Measurements from ENCODE around the gene RAPGEF4. TPM values are rescaled to one million over a fixed set of nuclear protein-coding genes. Genes with fewer than 3 reads are reported as not detected.

Gene RAPGEF4
- total and polyA plus RNA-seq, 2 of the 4 experiments (the other 2 are of a cell fraction): 1.7 to 3.2 TPM

DNA sequence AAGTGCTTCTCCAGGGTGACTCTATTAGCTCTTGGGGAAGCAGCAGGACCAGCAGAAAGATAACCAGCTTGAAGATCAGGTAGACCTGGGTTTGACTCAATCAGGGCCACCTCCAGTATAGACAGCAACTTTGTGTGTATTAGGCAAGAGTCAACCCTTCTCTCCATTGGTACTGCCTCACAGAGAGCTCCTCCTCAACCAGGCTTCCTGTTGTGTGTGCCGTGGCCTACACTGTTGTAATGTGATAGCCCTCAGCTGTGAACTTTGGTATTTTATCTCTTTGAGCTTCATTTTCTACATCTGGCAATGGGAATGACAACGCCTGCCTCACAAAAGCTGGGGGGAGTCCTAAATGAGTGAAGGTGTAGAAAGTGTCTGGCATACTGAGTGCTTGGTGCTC is 323.0 kb downstream of the RAPGEF4 start:
- Histone ChIP-seq H4K8ac (ENCODE audit: low read depth in 2 of 2, low read length in 2 of 2) (no peak overlapping the region; a peak in 1 of 4 replicates), H2BK120ac (ENCODE audit: low read depth, low read length) (peak overlapping the region; percentile 62), H3K4ac (ENCODE audit: low read depth, low read length) (peak overlapping the region; percentile 18), H3K9me1 (ENCODE audit: insufficient read depth, low read length) (peaks cover 4% of the 10 kb centered on the region), H3K79me1 (ENCODE audit: low read depth in 1 of 2, low read length in 2 of 2) (no peaks in the 10 kb centered on the region), H3K4me1 (ENCODE audit: control insufficient read depth, insufficient read depth, low read length) (peaks cover 10% of the 10 kb centered on the region), H3K9me3 (ENCODE audit: control insufficient read depth, insufficient read depth, low read length) (peaks cover 8% of the 10 kb centered on the region), H4K91ac (ENCODE audit: insufficient read depth, low read depth, low read length) (peak overlapping the region; percentile 33; the same call in 1 of the 2 replicates), H3K18ac (ENCODE audit: low read depth, low read length) (peak overlapping the region; percentile 28; the same call in 1 of the 2 replicates), H4K5ac (ENCODE audit: low read depth, low read length) (peak overlapping the region; percentile 52), H3K27ac (ENCODE audit: insufficient read depth, low read length) (no peak overlapping the region), H2AK9ac (replicated peaks; ENCODE audit: low read depth, low read length, poor library complexity) (no peak overlapping the region), H3K14ac (replicated peaks; ENCODE audit: low read depth, low read length) (0 out of 2 replicates have a peak overlapping the region, but pooled peaks have one; percentile 28), H4K20me1 (ENCODE audit: insufficient read depth, low read length) (no peaks in the 10 kb centered on the region), H3K27me3 (ENCODE audit: control insufficient read depth, insufficient read depth, low read length) (no peaks in the 10 kb centered on the region), H2AFZ (replicated peaks; ENCODE audit: low read length, poor library complexity) (no peak overlapping the region), H3K56ac (ENCODE audit: extremely low read depth, insufficient read depth, low read length) (no peak overlapping the region), H2AK5ac (ENCODE audit: low read depth, low read length) (peak overlapping the region; percentile 72), H2BK5ac (ENCODE audit: low read depth, low read length, poor library complexity, severe bottlenecking) (no peak overlapping the region), H3K4me3 (ENCODE audit: insufficient read depth, low read depth, low read length) (no peak overlapping the region), H3K36me3 (ENCODE audit: control insufficient read depth, insufficient read depth, low read length) (no peaks in the 10 kb centered on the region), H3K4me2 (ENCODE audit: low read depth, low read length) (no peak overlapping the region), H3K9ac (ENCODE audit: low read depth, low read length) (no peak overlapping the region), H2BK15ac (ENCODE audit: low read depth, low read length) (peak overlapping the region; percentile 94; the same call in 2 of the 3 replicates), H2BK20ac (ENCODE audit: low read depth, low read length) (peak overlapping the region; percentile 72), H3K23ac (ENCODE audit: low read depth, low read length) (0 out of 2 replicates have a peak overlapping the region, but pooled peaks have one; percentile 12)
- ChIA-PET POLR2A (ENCODE audit: unreplicated experiment) (no interaction called here), CTCF (interaction anchor here (1.6 kb wide), 1 partner anchor 31 kb away, joined by 5 read pairs; no protein-coding TSS in a partner anchor)
- no CpG with 5 or more reads among the region's 2 CpGs for WGBS, 2 experiments (ENCODE audit: extremely low coverage in 2 of 2, insufficient read length in 1 of 2)
- intact Hi-C loops (cut with micrococcal nuclease) (no loop called here), in situ Hi-C loops (cut with MboI; ENCODE audit: low sequenced_read_pairs) (no loop called here), dilution Hi-C loops (cut with HindIII; ENCODE audit: low sequenced_read_pairs, unreplicated experiment) (no loop called here)
- no peak for ATAC-seq (ENCODE audit: low read depth)
- DNase-seq: no peak
- no peak for TF ChIP-seq CEBPB (IDR thresholded peaks at IDR 0.05; ENCODE audit: low read depth, low read length)
- TF ChIP-seq FOS (IDR thresholded peaks at IDR 0.05; ENCODE audit: low read depth, low read length): no peak
- no peak for TF ChIP-seq NFE2L2 (IDR thresholded peaks at IDR 0.05; ENCODE audit: low read depth, low read length)
- no peak for TF ChIP-seq CHD1 (IDR thresholded peaks at IDR 0.05; ENCODE audit: low read depth, low read length)
- TF ChIP-seq CTCF (conservative IDR thresholded peaks at IDR 0.05; ENCODE audit: low read depth, low read length): no peak
- TF ChIP-seq RAD21 (IDR thresholded peaks at IDR 0.05; ENCODE audit: low read length): no peak
- TF ChIP-seq RCOR1 (IDR thresholded peaks at IDR 0.05; ENCODE audit: insufficient replicate concordance, low read length): no peak
- TF ChIP-seq BHLHE40 (IDR thresholded peaks at IDR 0.05; ENCODE audit: low read depth, low read length): no peak
- no peak for TF ChIP-seq MAZ (IDR thresholded peaks at IDR 0.05; ENCODE audit: borderline replicate concordance, low read depth, low read length)
- no peak for TF ChIP-seq MAFK (IDR thresholded peaks at IDR 0.05; ENCODE audit: low read depth, low read length)
- TF ChIP-seq SMC3 (IDR thresholded peaks at IDR 0.05; ENCODE audit: low read depth, low read length): no peak
- no TSS peak for BruUV-seq (replicated peaks)

All from IMR-90 (cell line).